HepG2 (cell line): ENCODE measurements around the gene LRP10. TPM values are rescaled to one million over a fixed set of nuclear protein-coding genes. Genes with fewer than 3 reads are reported as not detected.
"Not testable (repeated sequence)": the region's sequence is repeated elsewhere in the genome, so short reads cannot be mapped to it uniquely, and the experiment has no call there.

ENCODE experiments used
- ATAC-seq: fragments of 200-7000 bp; cut with Tn5 transposase; 3 replicates; pipeline ENCODE4 v1.9.1; 2020; ENCODE audit warnings: mild to moderate bottlenecking, moderate library complexity
- BruUV-seq: library from RNA; stranded (reverse); fragments of 400-500 nt; replicated peaks from 2 replicates; lab custom pipeline; 2021; lab: Mats Ljungman, UMichigan
- CTCF ChIA-PET: fragments of 300-600 bp; formaldehyde crosslinking; extraction: SDS; loops from one replicate; lab custom pipeline; 2021; ENCODE audit warnings: low total read pairs, inconsistent platforms, low intra/inter-chr PET ratio; lab: Yijun Ruan, JAX
- POLR2A ChIA-PET: fragments of 350-600 bp; sonication (Branson Sonifier 250); formaldehyde crosslinking; loops from one replicate; lab custom pipeline; 2020; ENCODE audit warnings: antibody characterized with exemption, inconsistent platforms; lab: Yijun Ruan, JAX
- DNase-seq: peaks from one replicate; pipeline ENCODE4 v3.0.0-alpha.2; 2015; ENCODE audit warnings: low spot score
- FAIRE-seq: peaks from 3 replicates; lab custom pipeline; 2011; peaks lifted over from hg19 to GRCh38; lab: Jason Lieb, UNC
- H2AFZ ChIP-seq: one replicate; pipeline ENCODE4 v1.6.1; 2011; ENCODE audit warnings: low read length, inconsistent platforms
- H3K27ac ChIP-seq: fragments of 300-600 bp; 3 replicates; pipeline ENCODE4 v1.8.0; 2011; ENCODE audit warnings: mixed run types, mild to moderate bottlenecking, mixed read lengths, low read length, inconsistent platforms; ENCODE audit not compliant: insufficient read depth; ENCODE audit errors: extremely low read length
- H3K27me3 ChIP-seq, 2 experiments: fragments of 200-600 bp in 1 of 2; 2 replicates in 1 of 2; 3 replicates in 1 of 2; pipeline versions ENCODE4 v1.6.0 to v1.8.0; 2011; ENCODE audit warnings: low read length in 2 of 2, mild to moderate bottlenecking in 2 of 2, moderate library complexity in 2 of 2, inconsistent platforms in 1 of 2; ENCODE audit not compliant: insufficient read depth in 2 of 2, control insufficient read depth in 1 of 2
- H3K36me3 ChIP-seq, 2 experiments: fragments of 200-600 bp in 1 of 2; replicated peaks in 1 of 2; 2 replicates in 1 of 2; 3 replicates in 1 of 2; pipeline versions ENCODE4 v1.5.1 to v1.8.0; 2011; ENCODE audit warnings: low read length in 2 of 2, inconsistent platforms in 1 of 2; ENCODE audit not compliant: insufficient read depth in 2 of 2, control insufficient read depth in 1 of 2
- H3K4me1 ChIP-seq: 2 replicates; pipeline ENCODE4 v1.5.1; 2012; ENCODE audit warnings: low read length, inconsistent platforms; ENCODE audit not compliant: insufficient read depth
- H3K4me2 ChIP-seq: 2 replicates; pipeline ENCODE4 v1.6.0; 2011; ENCODE audit warnings: low read depth, low read length, inconsistent platforms
- H3K4me3 ChIP-seq, 3 experiments: fragments of 200-600 bp in 1 of 3; sonication (generic), shearing (Covaris generic) in 1 of 3; replicated peaks in 1 of 3; 2 replicates each; pipeline ENCODE4 v1.5.1; 2011 to 2016; ENCODE audit warnings: low read length in 3 of 3, inconsistent platforms in 2 of 3, low read depth in 2 of 3, mild to moderate bottlenecking in 2 of 3, control low read depth in 1 of 3, mixed read lengths in 1 of 3; ENCODE audit not compliant: insufficient read depth in 1 of 3
- H3K79me2 ChIP-seq: one replicate; pipeline ENCODE4 v1.6.1; 2011; ENCODE audit warnings: low read length, inconsistent platforms; ENCODE audit not compliant: insufficient read depth
- H3K9ac ChIP-seq: 2 replicates; pipeline ENCODE4 v1.6.0; 2011; ENCODE audit warnings: mild to moderate bottlenecking, low read depth, low read length, inconsistent platforms; ENCODE audit not compliant: insufficient read depth
- H3K9me3 ChIP-seq: 2 replicates; pipeline ENCODE4 v1.5.1; 2012; ENCODE audit warnings: mild to moderate bottlenecking, low read length
- H4K20me1 ChIP-seq: 2 replicates; pipeline ENCODE4 v1.6.0; 2011; ENCODE audit warnings: inconsistent platforms, mild to moderate bottlenecking, low read length, moderate library complexity; ENCODE audit not compliant: insufficient read depth
- CEBPG ChIP-seq: IDR thresholded peaks from 2 replicates; pipeline ENCODE4 v1.6.1; 2016
- ETV5 ChIP-seq: IDR thresholded peaks from 2 replicates; pipeline ENCODE4 v1.6.1; 2018; ENCODE audit warnings: missing biosample characterization, missing genetic modification reagents, inconsistent platforms, borderline replicate concordance
- FOXA3 ChIP-seq: IDR thresholded peaks from 2 replicates; pipeline ENCODE4 v1.6.1; 2016; ENCODE audit warnings: missing genetic modification reagents, missing compliant biosample characterization
- FOXO1 ChIP-seq: sonication (generic); formaldehyde crosslinking; IDR thresholded peaks from 2 replicates; pipeline ENCODE4 v1.4.0; 2020; ENCODE audit warnings: missing genetic modification reagents
- FOXP1 ChIP-seq, 2 experiments: fragments of 450-650 bp in 1 of 2; IDR thresholded peaks; 2 replicates each; pipeline ENCODE4 v1.6.1; 2017 to 2018; ENCODE audit warnings: antibody characterized with exemption in 1 of 2
- HDAC2 ChIP-seq: sonication (generic); formaldehyde crosslinking; IDR thresholded peaks from 2 replicates; pipeline ENCODE4 v1.4.0; 2020; ENCODE audit warnings: missing genetic modification reagents
- MAZ ChIP-seq, 2 experiments: sonication (generic) in 1 of 2; formaldehyde crosslinking in 1 of 2; IDR thresholded peaks; 2 replicates each; pipeline versions ENCODE4 v1.5.0 to v1.6.1; 2012 to 2020; ENCODE audit warnings: low read depth in 2 of 2, mild to moderate bottlenecking in 2 of 2, borderline replicate concordance in 1 of 2, improper control_type of control experiment in 1 of 2, low read length in 1 of 2, missing genetic modification reagents in 1 of 2, moderate library complexity in 1 of 2
- MIXL1 ChIP-seq: IDR thresholded peaks from 2 replicates; pipeline ENCODE4 v1.6.1; 2016
- PHF21A ChIP-seq: sonication (generic); formaldehyde crosslinking; IDR thresholded peaks from 2 replicates; pipeline ENCODE4 v1.5.0; 2020; ENCODE audit warnings: mild to moderate bottlenecking, missing genetic modification reagents
- RARA ChIP-seq: IDR thresholded peaks from 2 replicates; pipeline ENCODE4 v1.6.1; 2016; ENCODE audit warnings: missing genetic modification reagents, missing compliant biosample characterization
- RFXAP ChIP-seq: sonication (generic); formaldehyde crosslinking; IDR thresholded peaks from 2 replicates; pipeline ENCODE4 v1.4.0; 2020; ENCODE audit warnings: missing genetic modification reagents, borderline replicate concordance
- ZBTB46 ChIP-seq: sonication (generic); formaldehyde crosslinking; IDR thresholded peaks from 2 replicates; pipeline ENCODE4 v1.4.0; 2020; ENCODE audit warnings: mild to moderate bottlenecking, missing genetic modification reagents, borderline replicate concordance
- ZNF124 ChIP-seq: sonication (generic); formaldehyde crosslinking; IDR thresholded peaks from 2 replicates; pipeline ENCODE4 v1.4.0; 2020; ENCODE audit warnings: missing genetic modification reagents
- ZNF263 ChIP-seq: sonication (generic); formaldehyde crosslinking; IDR thresholded peaks from 2 replicates; pipeline ENCODE4 v1.4.0; 2020; ENCODE audit warnings: missing genetic modification reagents
- ZNF737 ChIP-seq: sonication (generic); formaldehyde crosslinking; IDR thresholded peaks from 2 replicates; pipeline ENCODE4 v1.5.0; 2020; ENCODE audit warnings: missing genetic modification reagents, mild to moderate bottlenecking, borderline replicate concordance
- ZNF850 ChIP-seq: sonication (generic); formaldehyde crosslinking; conservative IDR thresholded peaks from 2 replicates; pipeline ENCODE4 v1.9.0; 2021; ENCODE audit warnings: mild to moderate bottlenecking, missing genetic modification reagents
- WGBS: methylation state at CpG from one replicate; pipeline ENCODE4 v1.1.6; 2017; ENCODE audit warnings: low lambda C conversion rate; 5-methylcytosine and 5-hydroxymethylcytosine counted together
- in situ Hi-C: cut with HindIII; loops from 2 replicates; pipeline ENCODE4 v1.10.0; 2017; ENCODE audit warnings: low pct_unique_long_range_greater_than_20kb; ENCODE audit not compliant: extremely low pct_ligation_motif_present
- intact Hi-C: fragments of 100-400 bp; cut with micrococcal nuclease; formaldehyde crosslinking; loops from one replicate; pipeline ENCODE4 v1.10.0; 2022; ENCODE audit not compliant: unreplicated experiment
- polyA plus RNA-seq, 8 experiments: library from polyadenylated mRNA; depleted of rRNA in 3 of 8; stranded (reverse) in 7 of 8; unstranded in 1 of 8; fragments of >200 nt; fragmentation: Illumina TruSeq in 4 of 8; extraction: Trizol in 4 of 8; gene quantifications; 2 replicates each; pipeline versions ENCODE4 v1.2.1 to v1.2.3, GENCODE V29; 2011 to 2016; ENCODE audit warnings: low read depth in 4 of 8, missing spikeins in 1 of 8, mixed read lengths in 1 of 8; ENCODE audit not compliant: insufficient read depth in 1 of 8
- total RNA-seq, 5 experiments: library from RNA; depleted of rRNA; stranded (reverse); fragments of >200 nt; fragmentation: Illumina TruSeq; extraction: Trizol; gene quantifications; 2 replicates each; pipeline ENCODE4 v1.2.3, GENCODE V29; 2016; ENCODE audit warnings: low read depth in 1 of 5

Gene LRP10
- total and polyA plus RNA-seq, 2 of the 13 experiments (the other 11 are each of a cell fraction or from before 2014, with no cell fraction given), result 16.9 to 45.2 TPM

DNA sequence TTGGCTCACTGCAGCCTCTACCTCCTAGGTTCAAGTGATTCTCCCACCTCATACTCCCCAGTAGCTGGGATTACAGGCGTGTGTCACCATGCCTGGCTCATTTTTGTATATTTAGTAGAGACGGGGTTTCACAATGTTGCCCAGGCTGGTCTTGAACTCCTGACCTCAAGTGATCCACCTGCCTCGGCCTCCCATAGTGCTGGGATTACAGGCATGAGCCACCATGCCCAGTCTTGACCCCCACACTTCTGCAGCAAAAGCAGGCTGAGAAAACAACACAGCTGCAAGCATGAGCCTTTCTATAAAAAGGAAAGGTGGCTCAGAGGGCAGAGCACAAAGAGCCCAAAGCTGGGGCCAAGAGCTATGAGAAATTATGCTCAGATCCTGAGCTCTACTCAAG, 11.2 kb upstream of the LRP10 start:
- H4K20me1 ChIP-seq, H3K4me2 ChIP-seq, intact Hi-C loops, ATAC-seq, H3K36me3 ChIP-seq, H3K9ac ChIP-seq, H2AFZ ChIP-seq, H3K9me3 ChIP-seq, H3K79me2 ChIP-seq, DNase-seq, BruUV-seq, H3K27ac ChIP-seq, H3K4me3 ChIP-seq, in situ Hi-C loops, H3K27me3 ChIP-seq, CTCF ChIA-PET, FAIRE-seq: not testable (repeated sequence)
- POLR2A ChIA-PET, result interaction anchor here (0.7 to 3.8 kb wide), 4 partner anchors 11 to 94 kb away, joined by 3 to 14 read pairs (median 3); partner anchors contain the start of genes LRP10 and OXA1L
- TF ChIP-seq PHF21A (CRISPR knock-in tag) (0 out of 2 replicates have a peak, but pooled peaks have one; percentile 26), ZNF850 (CRISPR knock-in tag) (0 out of 2 replicates have a peak, but pooled peaks have one; percentile 23), ZNF737 (CRISPR knock-in tag) (0 out of 2 replicates have a peak, but pooled peaks have one; percentile 60), ZNF263 (CRISPR knock-in tag) (0 out of 2 replicates have a peak, but pooled peaks have one; percentile 18)
- H3K4me1 ChIP-seq, result peaks cover 29% of the 10 kb centered on the region
- WGBS, result 2% methylated on average over 3 of the region's 3 CpGs

DNA sequence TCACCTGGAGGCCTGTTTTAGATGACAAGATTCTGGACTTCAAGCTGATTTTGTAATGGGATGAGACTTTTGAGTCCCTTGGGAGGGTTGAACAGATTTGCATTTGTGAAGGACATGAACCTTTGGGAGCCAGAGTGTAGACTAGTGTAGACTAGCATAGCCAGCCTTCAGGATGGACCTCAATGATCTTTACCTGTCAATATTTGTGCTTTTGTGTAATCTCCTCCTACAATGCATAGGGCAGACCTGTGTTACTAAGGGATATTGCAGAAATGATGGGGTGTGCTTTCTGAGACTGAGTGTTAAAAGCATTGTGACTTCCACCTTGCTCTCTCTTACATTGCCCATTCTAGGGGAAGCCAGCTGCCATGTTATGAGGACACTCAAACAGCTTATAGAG, 9.9 kb upstream of the LRP10 start:
- no TSS peak for BruUV-seq
- no peak overlapping the region for H3K4me3 ChIP-seq
- H3K4me2 ChIP-seq, result no peak overlapping the region
- no peaks in the 10 kb centered on the region for H4K20me1 ChIP-seq
- intact Hi-C loops, result no loop called here
- no peaks in the 10 kb centered on the region for H3K9me3 ChIP-seq
- ChIA-PET POLR2A (interaction anchor here (1.5 to 3.8 kb wide), 2 partner anchors 10 to 31 kb away, joined by 3 to 14 read pairs; partner anchors contain the start of gene LRP10), CTCF (interaction anchor here (1.1 kb wide), 1 partner anchor 305 kb away, joined by 3 read pairs; no protein-coding TSS in a partner anchor)
- H3K27ac ChIP-seq, result no peak overlapping the region
- H3K79me2 ChIP-seq, result no peaks in the 10 kb centered on the region
- H2AFZ ChIP-seq, result no peak overlapping the region
- FAIRE-seq, result no peak
- no peaks in the 10 kb centered on the region for H3K36me3 ChIP-seq
- no peak overlapping the region for H3K9ac ChIP-seq
- ATAC-seq, result peak; percentile 87
- H3K4me1 ChIP-seq, result peaks cover 26% of the 10 kb centered on the region
- DNase-seq, result peak; percentile 41
- in situ Hi-C loops, result no loop called here
- H3K27me3 ChIP-seq, result no peaks in the 10 kb centered on the region
- 0 out of 2 replicates have a peak, but pooled peaks have one; percentile 11 for TF ChIP-seq MIXL1 (CRISPR knock-in tag)
- peak; percentile 35; the same call in 1 of the 2 replicates for TF ChIP-seq CEBPG (CRISPR knock-in tag)
- TF ChIP-seq RARA (CRISPR knock-in tag), result 0 out of 2 replicates have a peak, but pooled peaks have one; percentile 22
- peak; percentile 40; the same call in 1 of the 2 replicates for TF ChIP-seq FOXO1 (CRISPR knock-in tag)
- TF ChIP-seq HDAC2, result peak; percentile 15; the same call in 1 of the 2 replicates
- TF ChIP-seq FOXA3 (CRISPR knock-in tag), result 0 out of 2 replicates have a peak, but pooled peaks have one; percentile 26
- no peak for TF ChIP-seq FOXP1 (IDR thresholded peaks at IDR 0.05)
- peak; percentile 56 for TF ChIP-seq FOXP1 (CRISPR knock-in tag; IDR thresholded peaks at IDR 0.05)
- peak; percentile 26; the same call in 1 of the 2 replicates for TF ChIP-seq RFXAP (CRISPR knock-in tag)
- no peak for TF ChIP-seq MAZ (IDR thresholded peaks at IDR 0.05; ENCODE audit: borderline replicate concordance, low read depth, low read length)
- TF ChIP-seq MAZ (CRISPR knock-in tag; IDR thresholded peaks at IDR 0.05; ENCODE audit: low read depth), result 0 out of 2 replicates have a peak, but pooled peaks have one; percentile 0
- 0 out of 2 replicates have a peak, but pooled peaks have one; percentile 35 for TF ChIP-seq ZNF124
- peak; percentile 20; the same call in 1 of the 2 replicates for TF ChIP-seq ETV5 (CRISPR knock-in tag)
- TF ChIP-seq ZBTB46, result no peak
